Lung (tissue), 12 donors: ENCODE results near the gene PRKCZ. TPM values are rescaled to one million over a fixed set of nuclear protein-coding genes. Genes with fewer than 3 reads are reported as not detected.

Experiments used
- ATAC-seq: fragments of 200-7000 bp; cut with Tn5 transposase; one replicate; pipeline ENCODE4 v1.9.1; 2020; ENCODE audit warnings: moderate number of reproducible peaks; ENCODE audit not compliant: insufficient read depth, low FRiP score
- DNase-seq, 3 donors: peaks; one replicate each; pipeline ENCODE4 v3.0.0-alpha.2; 2013 to 2017
- H3K27ac ChIP-seq, 2 donors: one replicate each; pipeline ENCODE4 v1.5.1; 2013; ENCODE audit warnings: mild to moderate bottlenecking in 2 of 2, moderate library complexity in 2 of 2, control low read depth in 1 of 2, inconsistent platforms in 1 of 2, low read depth in 1 of 2, low read length in 1 of 2
- H3K27me3 ChIP-seq, 3 donors: one replicate each; pipeline ENCODE4 v1.5.1; 2013; ENCODE audit warnings: low read length in 2 of 3; ENCODE audit not compliant: control insufficient read depth in 3 of 3, insufficient read depth in 3 of 3
- H3K36me3 ChIP-seq, 4 donors: one replicate each; pipeline ENCODE4 v1.5.1; 2013; ENCODE audit warnings: low read length in 4 of 4, mild to moderate bottlenecking in 1 of 4, moderate library complexity in 1 of 4; ENCODE audit not compliant: control insufficient read depth in 4 of 4, insufficient read depth in 4 of 4
- H3K4me1 ChIP-seq, 5 donors: one replicate each; pipeline ENCODE4 v1.5.1; 2013; ENCODE audit warnings: low read length in 5 of 5, mild to moderate bottlenecking in 2 of 5, moderate library complexity in 1 of 5; ENCODE audit not compliant: control insufficient read depth in 5 of 5, insufficient read depth in 5 of 5
- H3K4me3 ChIP-seq: one replicate; pipeline ENCODE4 v1.5.1; 2013; ENCODE audit warnings: mild to moderate bottlenecking, control low read depth, moderate library complexity
- H3K9ac ChIP-seq, 2 donors: one replicate each; pipeline ENCODE4 v1.5.1; 2013; ENCODE audit warnings: low read length in 2 of 2, control low read depth in 1 of 2; ENCODE audit not compliant: insufficient read depth in 1 of 2
- H3K9me3 ChIP-seq, 4 donors: one replicate each; pipeline ENCODE4 v1.5.1; 2013; ENCODE audit warnings: low read length in 3 of 4, mild to moderate bottlenecking in 1 of 4, moderate library complexity in 1 of 4; ENCODE audit not compliant: control insufficient read depth in 4 of 4, insufficient read depth in 3 of 4
- WGBS, 2 donors: extraction: QIAGEN DNeasy Blood & Tissue Kit; methylation state at CpG; one replicate each; pipeline ENCODE4 v1.1.7; 2013; 5-methylcytosine and 5-hydroxymethylcytosine counted together
- polyA plus RNA-seq, 2 donors: library from polyadenylated mRNA; stranded (reverse); fragments of 200-250 nt; gene quantifications; one replicate each; pipeline ENCODE4 v1.2.1, GENCODE V29; 2013
- total RNA-seq, 2 donors: library from RNA; depleted of rRNA in 1 of 2; stranded (reverse); fragments of >200 nt in 1 of 2; gene quantifications; one replicate each; pipeline ENCODE4 v1.2.1, GENCODE V29; 2014 to 2021
- TF ChIP-seq, protein P1 (sequence below): IDR thresholded peaks from 2 replicates; pipeline ENCODE4 v1.5.1; 2012; ENCODE audit warnings: mild to moderate bottlenecking; ENCODE audit errors: control extremely low read depth, extremely low read depth
- donor health status: control.
- donor health status: control.
- donor health status: Bipolar disorder and iron deficiency.
- donor health status: healthy.
- donor health status: DM: yes; HTN: yes; CAD: no.

PRKCZ gene
- total and polyA plus RNA-seq, 4 donors: 55.2 to 149 (median 117) TPM

GRCh38 chr1:2227346-2228156, 177.3 kb downstream of the PRKCZ start:
- Histone ChIP-seq H3K9me3 (peaks cover 0 to 5% (median 0%) of the 10 kb centered on the region in 4 donors), H3K36me3 (peaks cover 0 to 15% (median 0%) of the 10 kb centered on the region in 4 donors), H3K4me3 (peak overlapping the region; percentile 67), H3K4me1 (peaks cover 2 to 32% (median 10%) of the 10 kb centered on the region in 5 donors), H3K9ac (peak overlapping the region in 1 of 2 donors; percentile 42), H3K27ac (peak overlapping the region; percentile 99 to 100), H3K27me3 (no peaks in the 10 kb centered on the region)
- ATAC-seq (peak; percentile 95), DNase-seq (peak; percentile 99)
- TF ChIP-seq, protein P1, sequence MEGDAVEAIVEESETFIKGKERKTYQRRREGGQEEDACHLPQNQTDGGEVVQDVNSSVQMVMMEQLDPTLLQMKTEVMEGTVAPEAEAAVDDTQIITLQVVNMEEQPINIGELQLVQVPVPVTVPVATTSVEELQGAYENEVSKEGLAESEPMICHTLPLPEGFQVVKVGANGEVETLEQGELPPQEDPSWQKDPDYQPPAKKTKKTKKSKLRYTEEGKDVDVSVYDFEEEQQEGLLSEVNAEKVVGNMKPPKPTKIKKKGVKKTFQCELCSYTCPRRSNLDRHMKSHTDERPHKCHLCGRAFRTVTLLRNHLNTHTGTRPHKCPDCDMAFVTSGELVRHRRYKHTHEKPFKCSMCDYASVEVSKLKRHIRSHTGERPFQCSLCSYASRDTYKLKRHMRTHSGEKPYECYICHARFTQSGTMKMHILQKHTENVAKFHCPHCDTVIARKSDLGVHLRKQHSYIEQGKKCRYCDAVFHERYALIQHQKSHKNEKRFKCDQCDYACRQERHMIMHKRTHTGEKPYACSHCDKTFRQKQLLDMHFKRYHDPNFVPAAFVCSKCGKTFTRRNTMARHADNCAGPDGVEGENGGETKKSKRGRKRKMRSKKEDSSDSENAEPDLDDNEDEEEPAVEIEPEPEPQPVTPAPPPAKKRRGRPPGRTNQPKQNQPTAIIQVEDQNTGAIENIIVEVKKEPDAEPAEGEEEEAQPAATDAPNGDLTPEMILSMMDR: no peak
- 1% methylated on average over 79 to 129 of the region's 129 CpGs for WGBS, 2 donors

GRCh38 chr1:2228157-2228594, 178.0 kb downstream of the PRKCZ start, which contains the start of gene SKI:
Gene SKI (plus strand): TSS chr1:2228319. CDS start chr1:2228767, 448 bp downstream.
- H3K4me3 ChIP-seq: peak within 1 kb of the TSS; percentile 80
- peak within 1 kb of the TSS; percentile 99 to 100 for H3K27ac ChIP-seq
- peaks cover 6 to 38% (median 15%) of the 10 kb centered on the region in 5 donors for H3K4me1 ChIP-seq
- ATAC-seq (no peak), DNase-seq (no peak)
- H3K9me3 ChIP-seq: peaks cover 0 to 5% (median 0%) of the 10 kb centered on the region in 4 donors
- H3K9ac ChIP-seq: peak within 1 kb of the TSS in 1 of 2 donors; percentile 42
- H3K27me3 ChIP-seq: no peaks in the 10 kb centered on the region
- TF ChIP-seq, protein P1: no peak
- peaks cover 0 to 15% (median 0%) of the 10 kb centered on the region in 4 donors for H3K36me3 ChIP-seq
- WGBS, 2 donors: 1 to 4% methylated on average over 5 to 100 of the region's 100 CpGs

- H3K4me3 ChIP-seq: peak overlapping the region; percentile 80
- TF ChIP-seq, protein P1: no peak
- H3K9me3 ChIP-seq: peaks cover 0 to 5% (median 0%) of the 10 kb centered on the region in 4 donors
- peak overlapping the region; percentile 66 to 93 for H3K27ac ChIP-seq
- no peaks in the 10 kb centered on the region for H3K27me3 ChIP-seq
- H3K9ac ChIP-seq: no peak overlapping the region
- DNase-seq (no peak), ATAC-seq (no peak)
- peaks cover 8 to 43% (median 15%) of the 10 kb centered on the region in 5 donors for H3K4me1 ChIP-seq
- peaks cover 0 to 15% (median 0%) of the 10 kb centered on the region in 4 donors for H3K36me3 ChIP-seq
- 0 to 1% methylated on average over 14 to 50 of the region's 50 CpGs for WGBS, 2 donors
Observed at GRCh38 chr1:2228694-2229036, 178.5 kb downstream of the PRKCZ start.
